OCI-LY3 (cell line): Measurements from ENCODE around the gene ICAM1.

Experiments
- H2AFZ ChIP-seq: fragments of 200-600, 300-600 bp; shearing (Covaris generic); 2 replicates; pipeline ENCODE4 v1.6.0; 2014; ENCODE audit warnings: antibody characterized with exemption, low read depth, low read length
- H3K27ac ChIP-seq: fragments of 200-600, 300-600 bp; sonication (generic); 2 replicates; pipeline ENCODE4 v1.5.1; 2014; ENCODE audit warnings: mild to moderate bottlenecking, low read length, moderate library complexity, mixed read lengths
- H3K27me3 ChIP-seq: fragments of 200-600, 300-600 bp; sonication (generic); 2 replicates; pipeline ENCODE4 v1.6.1; 2014; ENCODE audit warnings: low read depth, low read length, mixed read lengths
- H3K36me3 ChIP-seq: fragments of 200-600, 300-600 bp; sonication (generic); replicated peaks from 2 replicates; pipeline ENCODE3; 2014; ENCODE audit warnings: low read depth, low read length, mixed read lengths
- H3K4me1 ChIP-seq: fragments of 300-600, 200-600 bp; sonication (generic); 2 replicates; pipeline ENCODE4 v1.6.1; 2014; ENCODE audit warnings: low read length, mixed read lengths
- H3K4me2 ChIP-seq: fragments of 200-600, 300-600 bp; sonication (generic); 2 replicates; pipeline ENCODE4 v1.6.1; 2014; ENCODE audit warnings: low read length, mixed read lengths
- H3K4me3 ChIP-seq: fragments of 300-600, 200-600 bp; sonication (generic); 2 replicates; pipeline ENCODE4 v1.5.1; 2014; ENCODE audit warnings: antibody characterized with exemption, mild to moderate bottlenecking, low read length, moderate library complexity
- H3K79me2 ChIP-seq: fragments of 300-600, 200-600 bp; shearing (Covaris generic); 2 replicates; pipeline ENCODE4 v1.6.1; 2014; ENCODE audit warnings: mild to moderate bottlenecking, low read length, mixed read lengths
- H3K9ac ChIP-seq: fragments of 300-600, 200-600 bp; shearing (Covaris generic); 2 replicates; pipeline ENCODE4 v1.6.0; 2014; ENCODE audit warnings: mild to moderate bottlenecking, low read length, moderate library complexity
- H3K9me3 ChIP-seq: fragments of 200-600, 300-600 bp; shearing (Covaris generic); 2 replicates; pipeline ENCODE4 v1.6.1; 2014; ENCODE audit warnings: low read length, mixed read lengths; ENCODE audit not compliant: insufficient read depth
- H4K20me1 ChIP-seq: fragments of 200-600, 300-600 bp; sonication (generic); 2 replicates; pipeline ENCODE4 v1.6.1; 2016; ENCODE audit warnings: low read length, mixed read lengths; ENCODE audit not compliant: insufficient read depth
- EZH2phosphoT487 ChIP-seq: fragments of 200-600 bp; shearing (Covaris generic); IDR thresholded peaks from 2 replicates; pipeline ENCODE4 v1.6.1; 2018; ENCODE audit warnings: antibody characterized with exemption, mixed run types, low read depth
- TF ChIP-seq, protein P1 (sequence below): fragments of 200-600, 300-600 bp; sonication (generic); IDR thresholded peaks from 2 replicates; pipeline ENCODE4 v1.5.1; 2014; ENCODE audit warnings: antibody characterized with exemption, low read length, low read depth

ICAM1 gene

GRCh38 chr19:10268071-10268470 lies 2.8 kb upstream of the ICAM1 start:
- Histone ChIP-seq H3K4me2 (no peak overlapping the region), H3K4me3 (no peak overlapping the region), H3K79me2 (peaks cover 36% of the 10 kb centered on the region), H3K9ac (no peak overlapping the region), H3K27ac (no peak overlapping the region), H4K20me1 (peaks cover 5% of the 10 kb centered on the region), H2AFZ (no peak overlapping the region), H3K36me3 (peaks cover 13% of the 10 kb centered on the region), H3K9me3 (no peaks in the 10 kb centered on the region), H3K4me1 (peaks cover 11% of the 10 kb centered on the region), H3K27me3 (no peaks in the 10 kb centered on the region)
- TF ChIP-seq EZH2phosphoT487 = no peak
- TF ChIP-seq, protein P1, sequence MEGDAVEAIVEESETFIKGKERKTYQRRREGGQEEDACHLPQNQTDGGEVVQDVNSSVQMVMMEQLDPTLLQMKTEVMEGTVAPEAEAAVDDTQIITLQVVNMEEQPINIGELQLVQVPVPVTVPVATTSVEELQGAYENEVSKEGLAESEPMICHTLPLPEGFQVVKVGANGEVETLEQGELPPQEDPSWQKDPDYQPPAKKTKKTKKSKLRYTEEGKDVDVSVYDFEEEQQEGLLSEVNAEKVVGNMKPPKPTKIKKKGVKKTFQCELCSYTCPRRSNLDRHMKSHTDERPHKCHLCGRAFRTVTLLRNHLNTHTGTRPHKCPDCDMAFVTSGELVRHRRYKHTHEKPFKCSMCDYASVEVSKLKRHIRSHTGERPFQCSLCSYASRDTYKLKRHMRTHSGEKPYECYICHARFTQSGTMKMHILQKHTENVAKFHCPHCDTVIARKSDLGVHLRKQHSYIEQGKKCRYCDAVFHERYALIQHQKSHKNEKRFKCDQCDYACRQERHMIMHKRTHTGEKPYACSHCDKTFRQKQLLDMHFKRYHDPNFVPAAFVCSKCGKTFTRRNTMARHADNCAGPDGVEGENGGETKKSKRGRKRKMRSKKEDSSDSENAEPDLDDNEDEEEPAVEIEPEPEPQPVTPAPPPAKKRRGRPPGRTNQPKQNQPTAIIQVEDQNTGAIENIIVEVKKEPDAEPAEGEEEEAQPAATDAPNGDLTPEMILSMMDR = no peak

DNA sequence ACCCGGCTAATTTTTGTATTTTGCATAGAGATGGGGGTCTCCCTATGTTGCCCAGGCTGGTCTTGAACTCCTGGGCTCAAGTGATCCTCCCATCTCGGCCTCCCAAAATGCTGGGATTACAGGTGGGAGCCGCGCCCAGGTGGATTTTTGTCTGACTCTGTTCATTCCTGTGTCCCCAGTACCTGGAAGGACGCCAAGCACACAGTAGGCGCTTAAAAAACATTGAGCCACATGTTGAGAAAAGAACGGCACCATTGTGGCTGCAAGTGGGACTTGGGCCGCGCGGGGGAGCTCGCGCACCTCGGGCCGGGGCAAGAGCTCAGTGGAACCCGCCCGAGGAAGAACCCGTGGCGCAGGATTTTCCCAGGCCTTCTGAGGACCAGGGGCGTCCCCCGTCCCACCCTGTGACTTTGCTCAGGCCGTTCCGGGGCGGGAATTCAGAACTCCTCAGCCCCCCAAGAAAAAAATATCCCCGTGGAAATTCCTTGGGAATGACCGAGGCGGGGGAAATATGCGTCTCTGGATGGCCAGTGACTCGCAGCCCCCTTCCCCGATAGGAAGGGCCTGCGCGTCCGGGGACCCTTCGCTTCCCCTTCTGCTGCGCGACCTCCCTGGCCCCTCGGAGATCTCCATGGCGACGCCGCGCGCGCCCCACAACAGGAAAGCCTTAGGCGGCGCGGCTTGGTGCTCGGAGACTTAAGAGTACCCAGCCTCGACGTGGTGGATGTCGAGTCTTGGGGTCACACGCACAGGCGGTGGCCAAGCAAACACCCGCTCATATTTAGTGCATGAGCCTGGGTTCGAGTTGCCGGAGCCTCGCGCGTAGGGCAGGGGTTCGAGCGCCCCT lies 1.4 kb upstream of the ICAM1 start:
- H3K4me3 ChIP-seq = peak overlapping the region; percentile 82
- H3K9ac ChIP-seq = peak overlapping the region; percentile 95
- H2AFZ ChIP-seq = peak overlapping the region; percentile 59; the same call in 1 of the 2 replicates
- peak overlapping the region; percentile 93 for H3K27ac ChIP-seq
- peaks cover 51% of the 10 kb centered on the region for H3K79me2 ChIP-seq
- H3K36me3 ChIP-seq = peaks cover 19% of the 10 kb centered on the region
- no peak for TF ChIP-seq EZH2phosphoT487
- TF ChIP-seq, protein P1 = peak; percentile 97
- H3K4me1 ChIP-seq = peaks cover 23% of the 10 kb centered on the region
- peaks cover 18% of the 10 kb centered on the region for H4K20me1 ChIP-seq
- H3K9me3 ChIP-seq = no peaks in the 10 kb centered on the region
- no peaks in the 10 kb centered on the region for H3K27me3 ChIP-seq
- H3K4me2 ChIP-seq = peak overlapping the region; percentile 98

DNA sequence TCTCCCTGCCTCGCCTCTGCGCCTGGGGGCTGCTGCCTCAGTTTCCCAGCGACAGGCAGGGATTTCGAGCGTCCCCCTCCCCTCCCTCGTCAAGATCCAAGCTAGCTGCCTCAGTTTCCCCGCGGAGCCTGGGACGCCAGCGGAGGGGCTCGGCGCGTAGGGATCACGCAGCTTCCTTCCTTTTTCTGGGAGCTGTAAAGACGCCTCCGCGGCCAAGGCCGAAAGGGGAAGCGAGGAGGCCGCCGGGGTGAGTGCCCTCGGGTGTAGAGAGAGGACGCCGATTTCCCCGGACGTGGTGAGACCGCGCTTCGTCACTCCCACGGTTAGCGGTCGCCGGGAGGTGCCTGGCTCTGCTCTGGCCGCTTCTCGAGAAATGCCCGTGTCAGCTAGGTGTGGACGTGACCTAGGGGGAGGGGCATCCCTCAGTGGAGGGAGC lies 722 bp upstream of the ICAM1 start:
- Histone ChIP-seq H3K36me3 (peaks cover 25% of the 10 kb centered on the region), H3K79me2 (peaks cover 57% of the 10 kb centered on the region), H3K4me2 (peak overlapping the region; percentile 98), H3K27ac (peak overlapping the region; percentile 93), H2AFZ (peak overlapping the region; percentile 59; the same call in 1 of the 2 replicates), H3K4me3 (peak overlapping the region; percentile 82), H3K9me3 (no peaks in the 10 kb centered on the region), H4K20me1 (peaks cover 24% of the 10 kb centered on the region), H3K4me1 (peaks cover 30% of the 10 kb centered on the region), H3K27me3 (no peaks in the 10 kb centered on the region), H3K9ac (peak overlapping the region; percentile 95)
- no peak for TF ChIP-seq EZH2phosphoT487
- TF ChIP-seq, protein P1 = no peak

DNA sequence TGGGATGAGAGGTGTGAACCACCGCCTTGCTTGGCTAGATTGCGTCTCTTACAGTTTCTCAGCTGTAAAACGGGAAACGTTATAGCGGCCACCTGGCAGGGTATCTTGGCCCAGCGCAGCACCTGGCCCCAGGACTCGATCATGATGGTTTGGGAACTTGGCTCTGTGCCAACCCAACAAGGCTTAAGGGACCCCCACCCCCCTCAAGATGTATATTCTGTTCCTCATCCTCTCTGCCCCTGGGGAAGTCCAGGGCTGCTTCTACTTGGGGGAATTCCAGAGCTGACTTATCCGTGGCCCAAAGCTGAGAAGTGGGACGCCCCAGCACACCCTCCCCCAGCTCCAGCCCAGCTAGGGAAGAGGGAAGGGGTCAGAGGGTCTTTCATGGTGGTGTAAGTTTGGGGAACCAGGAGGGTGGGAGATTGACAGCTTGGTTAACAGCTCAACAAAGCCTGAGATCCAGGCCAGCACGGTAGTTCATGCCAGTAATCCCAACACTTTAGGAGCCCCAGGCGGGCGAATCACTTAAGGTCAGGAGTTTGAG lies 695 bp downstream of the ICAM1 start:
- Histone ChIP-seq H3K79me2 (peaks cover 71% of the 10 kb centered on the region), H3K27me3 (no peaks in the 10 kb centered on the region), H3K9me3 (no peaks in the 10 kb centered on the region), H3K36me3 (peaks cover 32% of the 10 kb centered on the region), H3K4me1 (peaks cover 37% of the 10 kb centered on the region), H3K27ac (peak overlapping the region; percentile 93), H3K9ac (peak overlapping the region; percentile 95), H3K4me3 (peak overlapping the region; percentile 82), H3K4me2 (peak overlapping the region; percentile 98), H2AFZ (no peak overlapping the region), H4K20me1 (peaks cover 35% of the 10 kb centered on the region)
- TF ChIP-seq, protein P1 = no peak
- TF ChIP-seq EZH2phosphoT487 = no peak
